H1 (cell line): ENCODE results near the gene NFKBIZ. TPM values are rescaled to one million over a fixed set of nuclear protein-coding genes. Genes with fewer than 3 reads are reported as not detected.

Experiments
- CTCF ChIA-PET: fragments of 300-600 bp; sonication (Branson Sonifier 250); formaldehyde crosslinking; loops from one replicate; lab custom pipeline; 2021; ENCODE audit not compliant: partially characterized antibody; lab: Charles Lee
- POLR2A ChIA-PET: fragments of 300-600 bp; sonication (Branson Sonifier 250); formaldehyde crosslinking; loops from one replicate; lab custom pipeline; 2021; ENCODE audit warnings: inconsistent platforms; ENCODE audit not compliant: partially characterized antibody; lab: Charles Lee
- DNase-seq, 2 experiments: peaks; one replicate each; pipeline versions ENCODE4 v3.0.0 to v3.0.0-alpha.2; 2010 to 2022; ENCODE audit warnings: low spot score in 2 of 2, low read depth in 1 of 2, mixed read lengths in 1 of 2
- FAIRE-seq: peaks from 2 replicates; lab custom pipeline; 2011; peaks lifted over from hg19 to GRCh38; lab: Jason Lieb, UNC
- H2AFZ ChIP-seq: 2 replicates; pipeline ENCODE4 v1.8.1; 2012; ENCODE audit warnings: low read length, inconsistent platforms
- H2AK5ac ChIP-seq: 2 replicates; pipeline ENCODE4 v1.6.1; 2013; ENCODE audit warnings: low read depth, low read length
- H2BK120ac ChIP-seq: replicated peaks from 2 replicates; pipeline ENCODE3; 2013; ENCODE audit warnings: low read depth, low read length, inconsistent platforms
- H2BK12ac ChIP-seq: 2 replicates; pipeline ENCODE4 v1.6.1; 2013; ENCODE audit warnings: low read depth, low read length
- H2BK15ac ChIP-seq: 2 replicates; pipeline ENCODE4 v1.6.1; 2013; ENCODE audit warnings: low read length
- H2BK20ac ChIP-seq: 2 replicates; pipeline ENCODE4 v1.6.1; 2013; ENCODE audit warnings: low read length
- H2BK5ac ChIP-seq: 2 replicates; pipeline ENCODE4 v1.6.1; 2013; ENCODE audit warnings: low read depth, low read length
- H3K14ac ChIP-seq: 2 replicates; pipeline ENCODE4 v1.6.1; 2013; ENCODE audit warnings: inconsistent platforms; ENCODE audit not compliant: insufficient read length
- H3K18ac ChIP-seq: 2 replicates; pipeline ENCODE4 v1.6.1; 2013; ENCODE audit warnings: low read length; ENCODE audit errors: extremely low read depth
- H3K23ac ChIP-seq: 2 replicates; pipeline ENCODE4 v1.6.1; 2013; ENCODE audit warnings: inconsistent platforms; ENCODE audit not compliant: insufficient read length
- H3K23me2 ChIP-seq: 2 replicates; pipeline ENCODE4 v1.6.1; 2013; ENCODE audit warnings: low read depth, low read length
- H3K27ac ChIP-seq: 2 replicates; pipeline ENCODE4 v1.6.1; 2011; ENCODE audit warnings: low read depth, low read length, inconsistent platforms
- H3K27me3 ChIP-seq, 4 experiments: replicated peaks in 1 of 4; 1 replicate in 1 of 4; 2 replicates in 3 of 4; pipeline versions ENCODE4 v1.6.1 to v1.8.1; 2011 to 2013; ENCODE audit warnings: low read length in 3 of 4, mild to moderate bottlenecking in 3 of 4, inconsistent platforms in 2 of 4, mixed read lengths in 2 of 4, moderate library complexity in 1 of 4; ENCODE audit not compliant: control insufficient read depth in 3 of 4, insufficient read depth in 3 of 4; ENCODE audit errors: extremely low read depth in 1 of 4
- H3K36me3 ChIP-seq, 4 experiments: 2 replicates each; pipeline versions ENCODE4 v1.6.1 to v1.8.1; 2011 to 2013; ENCODE audit warnings: mild to moderate bottlenecking in 4 of 4, low read length in 3 of 4, moderate library complexity in 2 of 4, control low read depth in 1 of 4, inconsistent platforms in 1 of 4; ENCODE audit not compliant: insufficient read depth in 4 of 4, control insufficient read depth in 2 of 4
- H3K4ac ChIP-seq: replicated peaks from 2 replicates; pipeline ENCODE3; 2013; ENCODE audit warnings: low read length, low read depth, mixed read lengths, inconsistent platforms; ENCODE audit not compliant: insufficient read length
- H3K4me1 ChIP-seq, 4 experiments: replicated peaks in 1 of 4; 1 replicate in 1 of 4; 2 replicates in 3 of 4; pipeline versions ENCODE4 v1.6.1 to v1.8.1; 2011 to 2013; ENCODE audit warnings: low read length in 3 of 4, inconsistent platforms in 2 of 4, mixed read lengths in 1 of 4; ENCODE audit not compliant: insufficient read depth in 4 of 4, control insufficient read depth in 3 of 4
- H3K4me2 ChIP-seq, 2 experiments: 2 replicates each; pipeline versions ENCODE4 v1.6.1 to v1.8.1; 2011 to 2013; ENCODE audit warnings: low read depth in 2 of 2, low read length in 2 of 2, control low read depth in 1 of 2, inconsistent platforms in 1 of 2, mild to moderate bottlenecking in 1 of 2; ENCODE audit not compliant: insufficient read depth in 1 of 2
- H3K4me3 ChIP-seq, 4 experiments: fragments of 200-600, 300-600 bp in 1 of 4; sonication (generic), shearing (Covaris generic), sonication (Bioruptor Twin) in 1 of 4; 2 replicates each; pipeline versions ENCODE4 v1.5.1 to v1.8.1; 2011 to 2016; ENCODE audit warnings: low read length in 4 of 4, low read depth in 3 of 4, control low read depth in 2 of 4, inconsistent platforms in 2 of 4, mild to moderate bottlenecking in 2 of 4, mixed read lengths in 1 of 4, moderate library complexity in 1 of 4; ENCODE audit not compliant: insufficient read depth in 2 of 4; ENCODE audit errors: extremely low read depth in 1 of 4
- H3K56ac ChIP-seq: replicated peaks from 2 replicates; pipeline ENCODE3; 2013; ENCODE audit warnings: low read depth, mild to moderate bottlenecking, mixed read lengths, low read length, inconsistent platforms; ENCODE audit not compliant: insufficient read length
- H3K79me1 ChIP-seq: 2 replicates; pipeline ENCODE4 v1.6.1; 2013; ENCODE audit warnings: low read depth, low read length, control low read depth
- H3K79me2 ChIP-seq, 2 experiments: 2 replicates each; pipeline versions ENCODE4 v1.6.1 to v1.8.1; 2012 to 2013; ENCODE audit warnings: low read length in 2 of 2, mild to moderate bottlenecking in 2 of 2, inconsistent platforms in 1 of 2; ENCODE audit not compliant: insufficient read depth in 2 of 2, control insufficient read depth in 1 of 2
- H3K9ac ChIP-seq, 4 experiments: replicated peaks in 1 of 4; 1 replicate in 1 of 4; 2 replicates in 3 of 4; pipeline versions ENCODE4 v1.6.1 to v1.8.1; 2011 to 2013; ENCODE audit warnings: low read depth in 3 of 4, low read length in 3 of 4, control low read depth in 2 of 4, mild to moderate bottlenecking in 2 of 4, moderate library complexity in 2 of 4, inconsistent platforms in 1 of 4; ENCODE audit errors: extremely low read depth in 1 of 4
- H3K9me3 ChIP-seq, 2 experiments: 2 replicates each; pipeline versions ENCODE4 v1.6.1 to v1.8.1; 2012 to 2013; ENCODE audit warnings: mild to moderate bottlenecking in 2 of 2, moderate library complexity in 2 of 2, control low read depth in 1 of 2, inconsistent platforms in 1 of 2, low read depth in 1 of 2, low read length in 1 of 2, mixed read lengths in 1 of 2; ENCODE audit not compliant: insufficient read depth in 2 of 2
- H4K20me1 ChIP-seq, 2 experiments: replicated peaks in 1 of 2; 2 replicates each; pipeline versions ENCODE3 to v1.8.1; 2011 to 2013; ENCODE audit warnings: inconsistent platforms in 2 of 2, low read length in 2 of 2, mild to moderate bottlenecking in 1 of 2; ENCODE audit not compliant: insufficient read depth in 2 of 2, control insufficient read depth in 1 of 2
- H4K5ac ChIP-seq: 2 replicates; pipeline ENCODE4 v1.6.1; 2013; ENCODE audit warnings: low read length, low read depth, mixed read lengths, inconsistent platforms; ENCODE audit not compliant: insufficient read length
- H4K8ac ChIP-seq: 2 replicates; pipeline ENCODE4 v1.8.0; 2013; ENCODE audit warnings: mild to moderate bottlenecking, moderate library complexity, low read length, inconsistent platforms; ENCODE audit not compliant: insufficient read depth; ENCODE audit errors: extremely low read depth
- H4K91ac ChIP-seq: replicated peaks from 2 replicates; pipeline ENCODE3; 2013; ENCODE audit warnings: low read length, mixed read lengths, inconsistent platforms; ENCODE audit not compliant: insufficient read length
- CBX8 ChIP-seq: fragments of 300-800, 300-1000 bp; sonication (generic); IDR thresholded peaks from 2 replicates; pipeline ENCODE4 v1.7.1; 2016; ENCODE audit warnings: low read depth, low read length, borderline replicate concordance
- EGR1 ChIP-seq: IDR thresholded peaks from 2 replicates; pipeline ENCODE4 v1.6.1; 2011; ENCODE audit warnings: low read depth, low read length, borderline replicate concordance
- KDM4A ChIP-seq: IDR thresholded peaks from one replicate; pipeline ENCODE4 v1.7.1; 2012; ENCODE audit warnings: low read depth, mild to moderate bottlenecking, moderate library complexity, low read length, inconsistent platforms; ENCODE audit not compliant: severe bottlenecking
- RXRA ChIP-seq: IDR thresholded peaks from 2 replicates; pipeline ENCODE4 v1.6.1; 2011; ENCODE audit warnings: low read depth, mild to moderate bottlenecking, low read length, moderate library complexity; ENCODE audit not compliant: insufficient read depth
- SIX5 ChIP-seq: IDR thresholded peaks from 2 replicates; pipeline ENCODE4 v1.6.1; 2011; ENCODE audit warnings: mild to moderate bottlenecking, low read depth, low read length
- SP4 ChIP-seq: IDR thresholded peaks from 2 replicates; pipeline ENCODE4 v1.6.1; 2012; ENCODE audit warnings: low read length, inconsistent platforms
- whole genome bisulfite sequencing, 2 experiments: shearing (Covaris generic) in 1 of 2; methylation state at CpG; one replicate each; pipeline versions ENCODE4 v1.1.6 to v1.1.7; 2013 to 2015; ENCODE audit warnings: low lambda C conversion rate in 2 of 2, mixed read lengths in 2 of 2, inconsistent platforms in 1 of 2, low coverage in 1 of 2, missing lambda C conversion rate in 1 of 2; ENCODE audit not compliant: insufficient replicate concordance in 2 of 2, insufficient coverage in 1 of 2, insufficient read length in 1 of 2; ENCODE audit errors: extremely low coverage in 1 of 2, missing lambda C conversion rate in 1 of 2; 5-methylcytosine and 5-hydroxymethylcytosine counted together
- polyA plus RNA-seq, 7 experiments: library from polyadenylated mRNA; depleted of rRNA in 3 of 7; stranded (reverse) in 5 of 7; unstranded in 2 of 7; fragments of >200 nt in 5 of 7; fragments of 200-250 nt in 2 of 7; gene quantifications; 1 replicate in 5 of 7; 2 replicates in 1 of 7; 4 replicates in 1 of 7; pipeline versions ENCODE4 v1.2.1 to v1.2.3, GENCODE V29; 2011 to 2013; ENCODE audit warnings: missing spikeins in 2 of 7, mixed read lengths in 2 of 7
- total RNA-seq: library from RNA; stranded (reverse); fragmentation: NEBNext Ultra II Directional; extraction: Animal tissue kit (Norgen Biotek cat#: 25700); gene quantifications from 2 replicates; pipeline ENCODE4 v1.2.1, GENCODE V29; 2021
- TF ChIP-seq, protein P1 (sequence below), 3 experiments: IDR thresholded peaks; 1 replicate in 2 of 3; 2 replicates in 1 of 3; pipeline versions ENCODE4 v1.5.1 to v1.6.1; 2011; ENCODE audit warnings: low read length in 3 of 3, mild to moderate bottlenecking in 3 of 3, inconsistent platforms in 2 of 3, low read depth in 1 of 3, moderate library complexity in 1 of 3; ENCODE audit not compliant: insufficient read depth in 1 of 3; ENCODE audit errors: control extremely low read depth in 1 of 3

The NFKBIZ gene
- total and polyA plus RNA-seq, 2 of the 8 experiments (the other 6 are each of a cell fraction or from before 2014, with no cell fraction given) = 7.2 to 24.5 TPM

DNA sequence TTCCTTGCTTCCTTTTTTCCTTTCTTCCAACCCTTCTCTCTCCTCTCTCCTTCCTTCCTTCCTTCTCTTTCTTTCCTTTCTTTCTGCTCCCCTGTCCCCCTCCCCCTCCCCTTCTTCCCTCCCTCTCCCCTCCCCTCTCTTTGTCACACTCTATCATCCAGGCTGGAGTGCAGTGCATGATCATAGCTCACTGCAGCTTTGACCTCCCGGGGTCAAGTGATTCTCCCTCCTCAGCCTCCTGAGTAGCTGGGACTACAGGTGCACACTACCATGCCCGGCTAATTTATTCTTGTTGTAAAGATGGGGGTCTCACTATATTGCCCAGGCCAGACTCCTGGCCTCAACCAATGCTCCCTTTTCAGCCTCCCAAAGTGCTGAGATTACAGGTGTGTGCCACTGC, 18.7 kb downstream of the NFKBIZ start:
- H3K27me3 ChIP-seq = no peaks in the 10 kb centered on the region
- no peak overlapping the region for H3K4me2 ChIP-seq
- no peak overlapping the region for H2BK120ac ChIP-seq
- WGBS, 2 experiments = 91% methylated on average over 2 of the region's 2 CpGs; no CpG with 5 or more reads in 1 of the 2 experiments
- ChIA-PET POLR2A (interaction anchor here (0.6 to 1.9 kb wide), 3 partner anchors 9 to 299 kb away, joined by 3 to 6 read pairs (median 4); no protein-coding TSS in a partner anchor), CTCF (interaction anchor here (0.7 to 1.6 kb wide), 9 partner anchors 14 to 401 kb away, joined by 3 to 6 read pairs (median 3); partner anchors contain the start of gene NFKBIZ)
- no peak overlapping the region for H2BK15ac ChIP-seq
- no peak overlapping the region for H3K9ac ChIP-seq
- H3K23me2 ChIP-seq = no peaks in the 10 kb centered on the region
- no peak overlapping the region for H2BK20ac ChIP-seq
- no peak overlapping the region for H4K8ac ChIP-seq
- no peaks in the 10 kb centered on the region for H3K9me3 ChIP-seq
- FAIRE-seq (no peak), DNase-seq (no peak)
- H3K4ac ChIP-seq = no peak overlapping the region
- no peak overlapping the region for H3K4me3 ChIP-seq
- H4K91ac ChIP-seq = no peak overlapping the region
- no peak overlapping the region for H2AK5ac ChIP-seq
- H4K5ac ChIP-seq = no peak overlapping the region
- H3K79me1 ChIP-seq = no peaks in the 10 kb centered on the region
- no peak overlapping the region for H3K27ac ChIP-seq
- no peak overlapping the region for H3K56ac ChIP-seq
- H3K79me2 ChIP-seq = no peaks in the 10 kb centered on the region
- no peak overlapping the region for H2BK12ac ChIP-seq
- no peaks in the 10 kb centered on the region for H3K36me3 ChIP-seq
- H3K4me1 ChIP-seq = no peaks in the 10 kb centered on the region
- H4K20me1 ChIP-seq = no peaks in the 10 kb centered on the region
- H3K23ac ChIP-seq = no peak overlapping the region
- H3K18ac ChIP-seq = no peak overlapping the region
- no peak overlapping the region for H2AFZ ChIP-seq
- H3K14ac ChIP-seq = no peak overlapping the region
- no peak overlapping the region for H2BK5ac ChIP-seq
- no peak for TF ChIP-seq RXRA
- no peak for TF ChIP-seq SIX5
- no peak for TF ChIP-seq KDM4A
- TF ChIP-seq SP4 = no peak
- TF ChIP-seq EGR1 = no peak
- TF ChIP-seq CBX8 = no peak
- TF ChIP-seq, protein P1, sequence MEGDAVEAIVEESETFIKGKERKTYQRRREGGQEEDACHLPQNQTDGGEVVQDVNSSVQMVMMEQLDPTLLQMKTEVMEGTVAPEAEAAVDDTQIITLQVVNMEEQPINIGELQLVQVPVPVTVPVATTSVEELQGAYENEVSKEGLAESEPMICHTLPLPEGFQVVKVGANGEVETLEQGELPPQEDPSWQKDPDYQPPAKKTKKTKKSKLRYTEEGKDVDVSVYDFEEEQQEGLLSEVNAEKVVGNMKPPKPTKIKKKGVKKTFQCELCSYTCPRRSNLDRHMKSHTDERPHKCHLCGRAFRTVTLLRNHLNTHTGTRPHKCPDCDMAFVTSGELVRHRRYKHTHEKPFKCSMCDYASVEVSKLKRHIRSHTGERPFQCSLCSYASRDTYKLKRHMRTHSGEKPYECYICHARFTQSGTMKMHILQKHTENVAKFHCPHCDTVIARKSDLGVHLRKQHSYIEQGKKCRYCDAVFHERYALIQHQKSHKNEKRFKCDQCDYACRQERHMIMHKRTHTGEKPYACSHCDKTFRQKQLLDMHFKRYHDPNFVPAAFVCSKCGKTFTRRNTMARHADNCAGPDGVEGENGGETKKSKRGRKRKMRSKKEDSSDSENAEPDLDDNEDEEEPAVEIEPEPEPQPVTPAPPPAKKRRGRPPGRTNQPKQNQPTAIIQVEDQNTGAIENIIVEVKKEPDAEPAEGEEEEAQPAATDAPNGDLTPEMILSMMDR (IDR thresholded peaks at IDR 0.05; ENCODE audit: control extremely low read depth in 1 of 3, insufficient read depth in 1 of 3, low read depth in 1 of 3, low read length in 3 of 3) = no peak
